Transverse colon (tissue), 4 donors: ENCODE data around the gene ALDH1L2.

Experiments used
- EP300 ChIP-seq: sonication (generic); formaldehyde crosslinking; IDR thresholded peaks from one replicate; pipeline ENCODE4 v1.6.1; 2017; ENCODE audit warnings: antibody characterized with exemption, low read depth
- POLR2A ChIP-seq: fragments of 450-650 bp; IDR thresholded peaks from one replicate; pipeline ENCODE4 v1.6.1; 2016; ENCODE audit warnings: antibody characterized with exemption, mild to moderate bottlenecking, moderate library complexity
- POLR2AphosphoS5 ChIP-seq, 3 donors: sonication (generic); formaldehyde crosslinking; IDR thresholded peaks; one replicate each; pipeline ENCODE4 v1.6.1; 2016; ENCODE audit warnings: antibody characterized with exemption in 3 of 3
- TF ChIP-seq, protein P1 (sequence below), 5 experiments: fragments of 200-600 bp in 3 of 5; fragments of 450-650 bp in 2 of 5; sonication (generic) in 3 of 5; IDR thresholded peaks; 1 replicate in 2 of 5; 2 replicates in 3 of 5; pipeline ENCODE4 v1.5.1; 2016 to 2017; ENCODE audit warnings: antibody characterized with exemption in 5 of 5, inconsistent platforms in 3 of 5, mild to moderate bottlenecking in 2 of 5, moderate library complexity in 1 of 5

DNA sequence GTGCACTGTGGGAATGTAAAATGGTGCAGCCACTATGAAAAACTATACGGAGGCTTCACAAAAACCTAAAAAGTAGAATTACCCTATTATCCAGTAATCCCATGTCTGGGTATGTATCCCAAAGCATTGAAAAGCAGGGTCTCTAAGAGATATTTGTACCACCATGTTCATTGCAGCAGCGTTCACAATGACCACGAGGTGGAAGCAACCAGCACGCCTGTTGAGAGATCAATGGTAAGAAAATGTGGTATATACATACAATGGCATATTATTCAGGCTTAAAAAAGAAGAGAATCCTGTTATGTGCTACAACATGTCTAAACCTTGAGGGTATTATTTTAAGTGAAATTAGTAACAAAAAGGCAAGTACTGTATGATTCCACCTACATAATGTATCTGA lies 99.1 kb downstream of the ALDH1L2 start:
- TF ChIP-seq, protein P1, sequence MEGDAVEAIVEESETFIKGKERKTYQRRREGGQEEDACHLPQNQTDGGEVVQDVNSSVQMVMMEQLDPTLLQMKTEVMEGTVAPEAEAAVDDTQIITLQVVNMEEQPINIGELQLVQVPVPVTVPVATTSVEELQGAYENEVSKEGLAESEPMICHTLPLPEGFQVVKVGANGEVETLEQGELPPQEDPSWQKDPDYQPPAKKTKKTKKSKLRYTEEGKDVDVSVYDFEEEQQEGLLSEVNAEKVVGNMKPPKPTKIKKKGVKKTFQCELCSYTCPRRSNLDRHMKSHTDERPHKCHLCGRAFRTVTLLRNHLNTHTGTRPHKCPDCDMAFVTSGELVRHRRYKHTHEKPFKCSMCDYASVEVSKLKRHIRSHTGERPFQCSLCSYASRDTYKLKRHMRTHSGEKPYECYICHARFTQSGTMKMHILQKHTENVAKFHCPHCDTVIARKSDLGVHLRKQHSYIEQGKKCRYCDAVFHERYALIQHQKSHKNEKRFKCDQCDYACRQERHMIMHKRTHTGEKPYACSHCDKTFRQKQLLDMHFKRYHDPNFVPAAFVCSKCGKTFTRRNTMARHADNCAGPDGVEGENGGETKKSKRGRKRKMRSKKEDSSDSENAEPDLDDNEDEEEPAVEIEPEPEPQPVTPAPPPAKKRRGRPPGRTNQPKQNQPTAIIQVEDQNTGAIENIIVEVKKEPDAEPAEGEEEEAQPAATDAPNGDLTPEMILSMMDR (IDR thresholded peaks at IDR 0.05), result no peak
- no peak for TF ChIP-seq POLR2AphosphoS5 (IDR thresholded peaks at IDR 0.05)
- no peak for TF ChIP-seq POLR2A
- no peak for TF ChIP-seq EP300
